IPS-20b (cell line): ENCODE results near the gene AEBP2.
"Not testable (repeated sequence)": the region's sequence is repeated elsewhere in the genome, so short reads cannot be mapped to it uniquely, and the experiment has no call there.

Experiments
- H3K27ac ChIP-seq: one replicate; pipeline ENCODE4 v1.5.1; 2013; ENCODE audit warnings: low read length
- H3K27me3 ChIP-seq: 2 replicates; pipeline ENCODE4 v1.6.1; 2013; ENCODE audit warnings: mild to moderate bottlenecking, low read length, inconsistent platforms; ENCODE audit not compliant: insufficient read depth
- H3K36me3 ChIP-seq: 2 replicates; pipeline ENCODE4 v1.6.1; 2013; ENCODE audit warnings: low read depth, mild to moderate bottlenecking, inconsistent platforms, low read length, moderate library complexity; ENCODE audit not compliant: insufficient read depth
- H3K4me1 ChIP-seq: 2 replicates; pipeline ENCODE4 v1.6.1; 2013; ENCODE audit warnings: mild to moderate bottlenecking, control low read depth, inconsistent platforms, low read length, moderate library complexity; ENCODE audit not compliant: insufficient read depth
- H3K4me3 ChIP-seq: 2 replicates; pipeline ENCODE4 v1.5.1; 2013; ENCODE audit warnings: mild to moderate bottlenecking, low read length, inconsistent platforms
- H3K9ac ChIP-seq: 2 replicates; pipeline ENCODE4 v1.6.1; 2013; ENCODE audit warnings: low read depth, mild to moderate bottlenecking, inconsistent platforms, low read length, moderate library complexity
- H3K9me3 ChIP-seq: 2 replicates; pipeline ENCODE4 v1.6.1; 2013; ENCODE audit warnings: mild to moderate bottlenecking, low read depth, low read length, inconsistent platforms; ENCODE audit not compliant: insufficient read depth

Gene AEBP2

DNA sequence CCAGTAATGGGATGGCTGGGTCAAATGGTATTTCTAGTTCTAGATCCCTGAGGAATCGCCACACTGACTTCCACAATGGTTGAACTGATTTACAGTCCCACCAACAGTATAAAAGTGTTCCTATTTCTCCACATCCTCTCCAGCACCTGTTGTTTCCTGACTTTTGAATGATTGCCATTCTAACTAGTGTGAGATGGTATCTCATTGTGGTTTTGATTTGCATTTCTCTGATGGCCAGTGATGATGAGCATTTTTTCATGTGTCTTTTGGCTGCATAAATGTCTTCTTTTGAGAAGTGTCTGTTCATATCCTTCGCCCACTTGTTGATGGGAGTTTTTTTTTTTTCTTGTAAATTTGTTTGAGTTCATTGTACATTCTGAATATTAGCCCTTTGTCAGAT is 9.8 kb upstream of the AEBP2 start:
- not testable (repeated sequence) for H3K4me1 ChIP-seq, H3K9ac ChIP-seq, H3K27me3 ChIP-seq, H3K36me3 ChIP-seq, H3K27ac ChIP-seq, H3K9me3 ChIP-seq, H3K4me3 ChIP-seq

GRCh38 chr12:19430988-19431387 is 8.3 kb upstream of the AEBP2 start:
- Histone ChIP-seq H3K9me3 (no peaks in the 10 kb centered on the region), H3K4me1 (peaks cover 7% of the 10 kb centered on the region; the same call in 1 of the 2 replicates), H3K9ac (no peak overlapping the region; the same call in 1 of the 2 replicates), H3K4me3 (no peak overlapping the region), H3K36me3 (no peaks in the 10 kb centered on the region), H3K27me3 (no peaks in the 10 kb centered on the region), H3K27ac (peak overlapping the region; percentile 78)

DNA sequence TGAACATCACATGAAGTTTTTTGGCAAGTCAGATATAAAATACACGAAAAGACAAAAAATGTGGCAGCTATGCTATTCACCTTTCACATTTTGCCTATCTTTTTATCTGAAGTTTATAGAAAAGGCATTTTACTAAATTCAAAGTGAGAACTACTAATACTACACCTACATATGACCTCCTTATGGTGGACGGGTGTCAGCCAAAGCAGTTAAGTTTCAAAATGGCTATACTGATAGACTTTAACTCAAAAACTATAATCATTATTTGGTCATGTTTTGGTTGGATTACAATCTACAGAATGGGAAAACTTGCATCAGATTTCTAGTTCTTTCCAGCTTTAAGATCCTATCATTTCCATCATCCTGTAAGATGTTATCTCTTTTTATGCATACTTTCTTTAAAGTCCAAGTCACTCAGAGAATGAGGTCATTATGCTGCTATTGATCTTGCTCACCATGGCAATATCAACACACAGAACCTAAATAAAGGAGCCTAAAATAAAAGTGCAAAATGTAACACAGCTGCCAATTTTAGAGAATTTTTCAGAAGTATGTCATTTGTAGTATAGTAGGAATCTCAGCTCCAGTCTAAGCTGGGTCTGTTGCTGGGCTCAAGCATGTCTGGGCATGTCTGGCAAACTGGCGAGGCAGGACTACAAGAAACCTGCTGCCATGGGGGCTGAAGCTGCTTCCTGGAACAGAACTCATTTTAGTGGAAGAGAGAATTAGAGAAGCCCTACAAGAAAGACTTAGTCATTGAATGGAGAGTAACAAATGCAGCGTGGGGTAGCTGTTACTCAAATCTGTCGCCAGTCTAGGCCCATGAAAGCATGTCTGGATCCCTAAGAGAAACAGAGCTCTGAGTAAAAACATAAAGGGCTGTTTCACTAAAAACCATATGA is 7.6 kb upstream of the AEBP2 start:
- Histone ChIP-seq H3K9ac (peak overlapping the region; percentile 50; the same call in 1 of the 2 replicates), H3K9me3 (no peaks in the 10 kb centered on the region), H3K4me1 (peaks cover 10% of the 10 kb centered on the region; the same call in 1 of the 2 replicates), H3K4me3 (no peak overlapping the region), H3K27me3 (no peaks in the 10 kb centered on the region), H3K36me3 (no peaks in the 10 kb centered on the region), H3K27ac (peak overlapping the region; percentile 78)

DNA sequence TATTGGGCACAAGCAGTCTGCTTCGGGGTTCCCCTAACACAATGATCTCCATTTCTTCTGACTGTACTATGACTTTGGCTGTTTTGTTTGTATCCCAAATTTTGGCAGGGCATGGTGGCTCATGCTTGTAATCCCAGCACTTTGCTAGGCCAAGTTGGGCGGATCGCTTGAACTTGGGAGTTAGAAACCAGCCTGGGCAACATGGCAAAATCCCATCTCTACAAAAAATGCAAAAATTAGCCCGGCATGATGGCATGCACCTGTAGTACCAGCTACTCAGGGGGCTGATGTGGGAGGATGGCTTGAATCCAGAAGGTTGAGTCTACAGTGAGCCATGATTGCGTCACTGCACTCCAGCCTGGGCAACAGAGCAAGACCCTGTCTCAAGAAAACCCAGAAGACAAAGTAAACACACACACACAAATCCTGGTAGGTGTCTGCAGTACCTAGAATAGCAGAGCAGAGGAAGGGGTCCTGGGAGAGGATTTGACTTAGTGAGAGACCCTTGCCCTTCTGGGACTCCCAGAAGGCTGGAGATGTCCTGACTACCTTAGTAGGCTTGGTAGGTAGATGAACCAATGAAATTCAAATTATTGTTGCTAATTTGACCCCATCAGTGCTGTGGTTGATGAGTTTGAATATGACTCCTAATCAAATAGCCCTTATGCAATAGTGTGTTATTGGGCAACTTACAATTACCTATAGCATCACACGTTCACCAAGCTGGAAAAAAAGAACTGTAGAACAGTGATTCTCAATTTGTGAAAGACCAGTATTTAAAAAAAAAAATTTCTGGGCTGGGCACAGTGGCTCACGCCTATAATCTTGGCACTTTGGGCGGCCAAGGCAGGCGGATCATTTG is 6.8 kb upstream of the AEBP2 start:
- H3K9me3 ChIP-seq = no peaks in the 10 kb centered on the region
- no peaks in the 10 kb centered on the region for H3K27me3 ChIP-seq
- peak overlapping the region; percentile 78 for H3K27ac ChIP-seq
- H3K4me3 ChIP-seq = no peak overlapping the region
- peaks cover 18% of the 10 kb centered on the region; the same call in 1 of the 2 replicates for H3K4me1 ChIP-seq
- peak overlapping the region; percentile 50; the same call in 1 of the 2 replicates for H3K9ac ChIP-seq
- no peaks in the 10 kb centered on the region for H3K36me3 ChIP-seq

- no peaks in the 10 kb centered on the region for H3K27me3 ChIP-seq
- no peak overlapping the region for H3K9ac ChIP-seq
- no peak overlapping the region for H3K4me3 ChIP-seq
- H3K36me3 ChIP-seq = no peaks in the 10 kb centered on the region
- no peak overlapping the region for H3K27ac ChIP-seq
- H3K9me3 ChIP-seq = no peaks in the 10 kb centered on the region
- peaks cover 30% of the 10 kb centered on the region; the same call in 1 of the 2 replicates for H3K4me1 ChIP-seq
Measured at GRCh38 chr12:19434538-19434937, 4.8 kb upstream of the AEBP2 start.

DNA sequence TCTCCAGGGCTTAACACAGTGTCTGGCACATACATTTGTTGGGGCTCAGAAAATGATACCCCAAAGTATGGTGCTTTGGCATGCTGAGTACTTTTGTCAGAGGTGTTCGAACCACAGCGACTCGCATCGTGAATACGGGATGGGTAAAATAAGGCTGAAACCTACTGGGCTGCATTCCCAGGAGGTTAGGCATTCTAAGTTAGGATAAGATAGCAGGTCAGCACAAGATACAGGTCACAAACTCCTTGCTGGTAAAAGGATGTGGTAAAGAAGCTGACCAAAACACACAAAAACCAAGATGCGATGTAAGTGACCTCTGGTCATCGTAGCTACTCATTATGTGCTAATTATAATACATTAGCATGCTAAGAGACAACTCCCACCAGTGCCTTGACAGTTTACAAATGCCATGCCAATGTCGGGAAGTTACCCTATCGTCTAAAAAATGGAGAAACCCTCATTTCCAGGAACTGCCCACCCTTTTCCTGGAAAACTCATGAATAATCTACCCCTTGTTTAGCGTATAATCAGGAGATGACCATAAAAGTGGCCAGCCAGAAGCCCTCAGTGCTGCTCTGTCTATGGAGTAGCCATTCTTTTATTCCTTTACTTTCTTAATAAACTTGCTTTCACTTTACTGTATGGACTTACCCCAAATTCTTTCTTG is 3.3 kb upstream of the AEBP2 start:
- Histone ChIP-seq H3K27me3 (no peaks in the 10 kb centered on the region), H3K4me1 (peaks cover 30% of the 10 kb centered on the region; the same call in 1 of the 2 replicates), H3K9me3 (no peaks in the 10 kb centered on the region), H3K4me3 (no peak overlapping the region), H3K27ac (no peak overlapping the region), H3K9ac (no peak overlapping the region), H3K36me3 (no peaks in the 10 kb centered on the region)

DNA sequence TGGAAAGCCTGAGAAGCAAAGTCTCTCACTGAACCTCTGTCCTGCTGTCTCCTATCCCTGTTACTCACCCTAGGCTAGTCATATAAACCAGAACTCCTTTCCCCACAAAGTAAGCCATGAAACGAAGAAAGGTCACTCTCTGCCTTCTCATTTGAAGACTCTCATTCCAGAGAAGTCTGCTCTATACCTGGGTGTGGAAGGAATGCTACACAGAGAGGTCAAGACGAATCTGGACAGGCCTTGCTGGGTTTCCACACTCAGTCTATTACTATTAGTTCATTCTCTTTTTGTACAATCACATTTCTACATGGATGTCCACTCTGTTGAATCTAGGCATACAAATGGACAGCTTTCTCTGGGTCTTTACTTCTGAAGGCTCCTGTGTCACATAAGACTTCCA is 2.4 kb upstream of the AEBP2 start:
- Histone ChIP-seq H3K27ac (peak overlapping the region; percentile 7), H3K4me1 (peaks cover 27% of the 10 kb centered on the region; the same call in 1 of the 2 replicates), H3K4me3 (peak overlapping the region; percentile 18; the same call in 1 of the 2 replicates), H3K27me3 (no peaks in the 10 kb centered on the region), H3K9ac (peak overlapping the region; percentile 1; the same call in 1 of the 2 replicates), H3K36me3 (0 out of 2 replicates have a peak, but pooled peaks cover 4% of the 10 kb centered on the region), H3K9me3 (no peaks in the 10 kb centered on the region)

DNA sequence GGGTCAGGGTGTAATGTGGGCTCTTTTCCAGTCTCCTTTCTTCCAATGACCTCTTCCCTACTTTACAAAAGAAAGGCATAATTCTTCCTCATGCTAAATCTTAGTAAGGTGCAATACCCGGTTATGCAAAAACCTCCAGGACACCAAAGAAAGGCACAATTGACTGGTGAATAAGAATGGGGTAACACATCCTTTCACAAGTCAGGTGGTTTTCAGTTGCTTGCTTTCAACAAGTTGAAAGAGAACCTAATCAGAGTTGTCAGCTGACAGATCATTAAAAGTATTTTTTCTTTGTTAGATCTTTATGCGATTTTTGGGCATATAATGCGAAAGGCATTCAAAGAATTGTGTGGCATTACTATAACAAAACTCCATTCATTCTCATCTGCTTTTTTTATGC is 1.3 kb upstream of the AEBP2 start:
- peaks cover 25% of the 10 kb centered on the region; the same call in 1 of the 2 replicates for H3K4me1 ChIP-seq
- H3K9me3 ChIP-seq = no peaks in the 10 kb centered on the region
- H3K4me3 ChIP-seq = peak overlapping the region; percentile 68
- H3K36me3 ChIP-seq = 0 out of 2 replicates have a peak, but pooled peaks cover 7% of the 10 kb centered on the region
- H3K27ac ChIP-seq = peak overlapping the region; percentile 41
- peak overlapping the region; percentile 1; the same call in 1 of the 2 replicates for H3K9ac ChIP-seq
- H3K27me3 ChIP-seq = no peaks in the 10 kb centered on the region

DNA sequence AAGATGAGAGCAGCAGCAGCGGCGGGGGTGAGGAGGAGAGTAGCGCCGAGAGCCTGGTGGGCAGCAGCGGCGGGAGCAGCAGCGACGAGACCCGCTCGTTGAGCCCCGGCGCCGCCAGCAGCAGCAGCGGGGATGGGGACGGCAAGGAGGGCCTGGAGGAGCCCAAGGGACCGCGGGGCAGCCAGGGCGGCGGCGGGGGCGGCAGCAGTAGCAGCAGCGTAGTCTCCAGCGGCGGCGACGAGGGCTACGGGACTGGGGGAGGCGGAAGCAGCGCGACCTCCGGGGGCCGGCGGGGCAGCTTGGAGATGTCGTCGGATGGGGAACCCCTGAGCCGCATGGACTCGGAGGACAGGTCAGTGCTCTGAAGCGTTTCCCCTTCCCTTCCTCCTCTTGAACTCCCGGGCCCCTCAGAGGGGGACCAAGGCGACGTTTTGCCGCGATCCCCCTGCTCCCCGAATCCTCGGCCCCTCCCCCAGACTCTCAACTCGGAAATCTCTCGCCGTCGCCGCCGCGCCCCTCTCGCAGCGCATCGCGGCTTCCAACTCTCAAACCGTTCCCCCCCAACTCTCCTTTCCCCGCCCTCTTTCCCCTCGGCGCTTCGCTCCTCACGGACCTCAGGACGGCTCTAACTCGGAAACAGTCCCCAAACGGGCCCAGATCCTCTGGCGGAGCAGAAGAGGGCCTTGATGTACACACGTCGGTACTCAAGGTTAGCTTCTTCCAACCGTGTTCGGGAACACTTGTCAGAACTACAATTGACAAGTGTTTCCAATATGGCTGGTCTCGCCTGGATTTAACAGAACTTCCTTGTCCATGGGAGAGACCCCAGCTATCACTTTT is 947 bp downstream of the AEBP2 start:
- no peaks in the 10 kb centered on the region for H3K27me3 ChIP-seq
- no peak overlapping the region for H3K27ac ChIP-seq
- H3K4me3 ChIP-seq = peak overlapping the region; percentile 92
- H3K4me1 ChIP-seq = peaks cover 31% of the 10 kb centered on the region; the same call in 1 of the 2 replicates
- peaks cover 18% of the 10 kb centered on the region; the same call in 1 of the 2 replicates for H3K36me3 ChIP-seq
- no peaks in the 10 kb centered on the region for H3K9me3 ChIP-seq
- H3K9ac ChIP-seq = peak overlapping the region; percentile 79

DNA sequence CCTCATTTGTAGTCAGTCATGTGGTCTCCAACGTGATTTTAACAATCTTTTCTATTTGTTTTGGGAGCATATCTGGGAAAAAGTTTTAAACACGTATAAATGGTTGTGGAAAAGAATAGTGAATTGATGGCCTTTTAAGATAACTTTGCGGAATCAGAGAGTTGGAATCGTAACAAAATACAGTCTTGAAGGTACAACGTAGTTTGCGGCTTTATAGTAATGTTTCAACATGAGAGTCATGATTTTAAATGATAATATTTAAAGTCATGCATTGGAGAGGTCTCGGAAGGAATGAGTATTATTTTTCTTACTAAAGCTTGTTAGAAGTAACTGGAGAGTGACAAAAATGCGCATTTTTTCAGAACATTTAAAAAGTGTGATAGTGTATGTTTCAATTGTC is 1.6 kb downstream of the AEBP2 start:
- no peak overlapping the region for H3K27ac ChIP-seq
- H3K4me1 ChIP-seq = peaks cover 30% of the 10 kb centered on the region; the same call in 1 of the 2 replicates
- H3K9me3 ChIP-seq = no peaks in the 10 kb centered on the region
- H3K36me3 ChIP-seq = peaks cover 18% of the 10 kb centered on the region; the same call in 1 of the 2 replicates
- H3K9ac ChIP-seq = peak overlapping the region; percentile 79
- H3K4me3 ChIP-seq = peak overlapping the region; percentile 92
- no peaks in the 10 kb centered on the region for H3K27me3 ChIP-seq
